ENCODE measurements around the gene FOXA3. TPM values are rescaled to one million over a fixed set of nuclear protein-coding genes. Genes with fewer than 3 reads are reported as not detected.

FOXA3 gene
- total RNA-seq, 3 donors from 2014 or later = 0.23 to 0.46 (median 0.26) TPM

GRCh38 chr19:45874620-45874966, 10.5 kb downstream of the FOXA3 start:
- ATAC-seq (no peak), DNase-seq (no peak)
- H3K4me1 Mint-ChIP-seq (ENCODE audit: low read depth) = peaks cover 13% of the 10 kb centered on the region
- H3K36me3 Mint-ChIP-seq (ENCODE audit: insufficient read depth) = no peaks in the 10 kb centered on the region
- H3K9me3 Mint-ChIP-seq = no peaks in the 10 kb centered on the region
- no peak overlapping the region for H3K4me3 Mint-ChIP-seq
- H3K27me3 Mint-ChIP-seq (ENCODE audit: low read depth) = peaks cover 22% of the 10 kb centered on the region

- ATAC-seq = peak; percentile 70 to 79
Observed at GRCh38 chr19:45876161-45876410, 12.0 kb downstream of the FOXA3 start.

GRCh38 chr19:45876411-45877197, 12.5 kb downstream of the FOXA3 start:
- Mint-ChIP-seq H3K9me3 (no peaks in the 10 kb centered on the region), H3K36me3 (ENCODE audit: insufficient read depth) (no peaks in the 10 kb centered on the region), H3K27me3 (ENCODE audit: low read depth) (peaks cover 25% of the 10 kb centered on the region), H3K4me1 (ENCODE audit: low read depth) (peaks cover 15% of the 10 kb centered on the region), H3K4me3 (peak overlapping the region; percentile 71)
- ATAC-seq (peak; percentile 26 to 35), DNase-seq (no peak)

More at GRCh38 chr19:45876161-45876410, 12.0 kb downstream of the FOXA3 start:
- H3K4me1 Mint-ChIP-seq (ENCODE audit: low read depth) = peaks cover 13% of the 10 kb centered on the region
- no peaks in the 10 kb centered on the region for H3K9me3 Mint-ChIP-seq
- peak overlapping the region; percentile 71 for H3K4me3 Mint-ChIP-seq
- peaks cover 25% of the 10 kb centered on the region for H3K27me3 Mint-ChIP-seq (ENCODE audit: low read depth)
- DNase-seq = no peak
- no peaks in the 10 kb centered on the region for H3K36me3 Mint-ChIP-seq (ENCODE audit: insufficient read depth)

- Mint-ChIP-seq H3K36me3 (ENCODE audit: insufficient read depth) (peaks cover under 1% of the 10 kb centered on the region), H3K27me3 (ENCODE audit: low read depth) (peaks cover 25% of the 10 kb centered on the region), H3K4me3 (no peak overlapping the region), H3K9me3 (no peaks in the 10 kb centered on the region), H3K4me1 (ENCODE audit: low read depth) (peaks cover 23% of the 10 kb centered on the region)
- DNase-seq (no peak), ATAC-seq (peak; percentile 74 to 76)
Observed at GRCh38 chr19:45878043-45878794, 14.1 kb downstream of the FOXA3 start.

GRCh38 chr19:45879055-45879454, 14.9 kb downstream of the FOXA3 start:
- Mint-ChIP-seq H3K36me3 (ENCODE audit: insufficient read depth) (peaks cover 2% of the 10 kb centered on the region), H3K4me1 (ENCODE audit: low read depth) (peaks cover 30% of the 10 kb centered on the region)
- ATAC-seq = no peak

GRCh38 chr19:45879971-45880370, 15.8 kb downstream of the FOXA3 start:
- H3K4me3 Mint-ChIP-seq = peak overlapping the region; percentile 24
- no peak for ATAC-seq
- H3K36me3 Mint-ChIP-seq (ENCODE audit: insufficient read depth) = peaks cover 2% of the 10 kb centered on the region

More at GRCh38 chr19:45879055-45879454, 14.9 kb downstream of the FOXA3 start:
- no peak overlapping the region for H3K4me3 Mint-ChIP-seq
- H3K27me3 Mint-ChIP-seq (ENCODE audit: low read depth) = peaks cover 25% of the 10 kb centered on the region
- no peak for DNase-seq
- H3K9me3 Mint-ChIP-seq = no peaks in the 10 kb centered on the region

GRCh38 chr19:45881082-45881908, 17.2 kb downstream of the FOXA3 start:
- peaks cover 18% of the 10 kb centered on the region for H3K27me3 Mint-ChIP-seq (ENCODE audit: low read depth)
- H3K9me3 Mint-ChIP-seq = no peaks in the 10 kb centered on the region
- peaks cover 2% of the 10 kb centered on the region for H3K36me3 Mint-ChIP-seq (ENCODE audit: insufficient read depth)
- ATAC-seq (no peak), DNase-seq (no peak)
- no peak overlapping the region for H3K4me3 Mint-ChIP-seq
- peaks cover 33% of the 10 kb centered on the region for H3K4me1 Mint-ChIP-seq (ENCODE audit: low read depth)

More at GRCh38 chr19:45879971-45880370, 15.8 kb downstream of the FOXA3 start:
- DNase-seq = no peak
- Mint-ChIP-seq H3K9me3 (no peaks in the 10 kb centered on the region), H3K27me3 (ENCODE audit: low read depth) (peaks cover 23% of the 10 kb centered on the region), H3K4me1 (ENCODE audit: low read depth) (peaks cover 33% of the 10 kb centered on the region)

GRCh38 chr19:45881909-45882528, 17.9 kb downstream of the FOXA3 start:
- peaks cover 2% of the 10 kb centered on the region for H3K36me3 Mint-ChIP-seq (ENCODE audit: insufficient read depth)
- H3K4me1 Mint-ChIP-seq (ENCODE audit: low read depth) = peaks cover 34% of the 10 kb centered on the region
- peaks cover 16% of the 10 kb centered on the region for H3K27me3 Mint-ChIP-seq (ENCODE audit: low read depth)
- H3K4me3 Mint-ChIP-seq = no peak overlapping the region
- no peak for DNase-seq
- ATAC-seq = no peak
- H3K9me3 Mint-ChIP-seq = no peaks in the 10 kb centered on the region

GRCh38 chr19:45882652-45883585, 18.8 kb downstream of the FOXA3 start:
- peaks cover 2% of the 10 kb centered on the region for H3K36me3 Mint-ChIP-seq (ENCODE audit: insufficient read depth)
- H3K4me1 Mint-ChIP-seq (ENCODE audit: low read depth) = peaks cover 28% of the 10 kb centered on the region
- ATAC-seq = peak; percentile 25 to 28
- H3K4me3 Mint-ChIP-seq = peak overlapping the region; percentile 77
- H3K27me3 Mint-ChIP-seq (ENCODE audit: low read depth) = peaks cover 11% of the 10 kb centered on the region
- no peaks in the 10 kb centered on the region for H3K9me3 Mint-ChIP-seq
- peak; percentile 80 for DNase-seq

- Mint-ChIP-seq H3K4me1 (ENCODE audit: low read depth) (peaks cover 27% of the 10 kb centered on the region), H3K27me3 (ENCODE audit: low read depth) (peaks cover 6% of the 10 kb centered on the region), H3K9me3 (no peaks in the 10 kb centered on the region), H3K4me3 (peak overlapping the region; percentile 77), H3K36me3 (ENCODE audit: insufficient read depth) (peaks cover 2% of the 10 kb centered on the region)
- ATAC-seq = no peak
- no peak for DNase-seq
Observed at GRCh38 chr19:45883586-45883880, 19.4 kb downstream of the FOXA3 start.

- Mint-ChIP-seq H3K27me3 (ENCODE audit: low read depth) (peaks cover 3% of the 10 kb centered on the region), H3K36me3 (ENCODE audit: insufficient read depth) (peaks cover 2% of the 10 kb centered on the region), H3K9me3 (no peaks in the 10 kb centered on the region), H3K4me1 (ENCODE audit: low read depth) (peaks cover 27% of the 10 kb centered on the region), H3K4me3 (peak overlapping the region; percentile 77)
- DNase-seq (no peak), ATAC-seq (no peak)
Observed at GRCh38 chr19:45883881-45884681, 20.0 kb downstream of the FOXA3 start.

GRCh38 chr19:45884682-45885555, 20.8 kb downstream of the FOXA3 start:
- Mint-ChIP-seq H3K36me3 (ENCODE audit: insufficient read depth) (peaks cover 2% of the 10 kb centered on the region), H3K9me3 (no peaks in the 10 kb centered on the region), H3K4me1 (ENCODE audit: low read depth) (peaks cover 27% of the 10 kb centered on the region), H3K4me3 (peak overlapping the region; percentile 67), H3K27me3 (ENCODE audit: low read depth) (peaks cover 3% of the 10 kb centered on the region)
- no peak for DNase-seq
- ATAC-seq = peak; percentile 2 to 5
